CD4-positive, alpha-beta T cell treated with Interleukin-1 beta for 1 hour (primary cell): ENCODE measurements around the gene OR2T1.
"Not testable (repeated sequence)": the region's sequence is repeated elsewhere in the genome, so short reads cannot be mapped to it uniquely, and the experiment has no call there.

ENCODE experiments used
- DNase-seq, 2 donors: peaks; one replicate each; pipeline ENCODE4 v3.0.0-alpha.2; 2020 to 2022

Gene OR2T1

GRCh38 chr1:248402748-248403147 is at the start of gene OR2T1:
OR2T1 (plus strand) TSS chr1:248403048; CDS start chr1:248406148, 3,100 bp downstream.
- DNase-seq: no peak

GRCh38 chr1:248359415-248359814 is 43.4 kb upstream of the OR2T1 start:
- no peak for DNase-seq

GRCh38 chr1:248361121-248361715 is 41.6 kb upstream of the OR2T1 start, which contains the start of gene OR2T4:
OR2T4 (plus strand) TSS chr1:248361665; CDS start chr1:248361665, 0 bp downstream.
- DNase-seq: no peak

- no peak for DNase-seq
These were observed 36.2 kb upstream of the OR2T1 start for GRCh38 chr1:248366609-248367008.

- no peak for DNase-seq
These were observed 30.5 kb upstream of the OR2T1 start for GRCh38 chr1:248372394-248372793.

- no peak for DNase-seq
These were observed 29.1 kb upstream of the OR2T1 start for GRCh38 chr1:248373761-248374160.

GRCh38 chr1:248375446-248375845 is 27.4 kb upstream of the OR2T1 start, which contains the start of gene OR2T6:
OR2T6 (plus strand) TSS chr1:248375746; CDS start chr1:248387609, 11,863 bp downstream.
- no peak for DNase-seq

- DNase-seq: no peak
These were observed 25.9 kb upstream of the OR2T1 start for GRCh38 chr1:248376916-248377315.

GRCh38 chr1:248380854-248381253 is 22.0 kb upstream of the OR2T1 start:
- DNase-seq: no peak

- DNase-seq: no peak
These were observed 14.4 kb upstream of the OR2T1 start for GRCh38 chr1:248388426-248388825.

GRCh38 chr1:248393050-248393449 is 9.8 kb upstream of the OR2T1 start:
- no peak for DNase-seq

- DNase-seq: no peak
These were observed 1.2 kb downstream of the OR2T1 start for GRCh38 chr1:248404024-248404423.

GRCh38 chr1:248406721-248407692 is 4.2 kb downstream of the OR2T1 start:
- DNase-seq: no peak

- DNase-seq: no peak
These were observed 13.4 kb downstream of the OR2T1 start for GRCh38 chr1:248416226-248416625.

GRCh38 chr1:248417854-248418253 is 15.0 kb downstream of the OR2T1 start:
- DNase-seq: no peak

- DNase-seq: no peak
These were observed 18.5 kb downstream of the OR2T1 start for GRCh38 chr1:248421384-248421783.

- not testable (repeated sequence) for DNase-seq
These were observed 24.8 kb downstream of the OR2T1 start for GRCh38 chr1:248427526-248428191.

- DNase-seq: not testable (repeated sequence)
These were observed 25.3 kb downstream of the OR2T1 start for GRCh38 chr1:248428192-248428533.

- not testable (repeated sequence) for DNase-seq
These were observed 28.8 kb downstream of the OR2T1 start for GRCh38 chr1:248431683-248432082.

- DNase-seq: not testable (repeated sequence)
These were observed 29.4 kb downstream of the OR2T1 start for GRCh38 chr1:248432201-248432600.

- DNase-seq: not testable (repeated sequence)
These were observed 31.1 kb downstream of the OR2T1 start for GRCh38 chr1:248433811-248434415.

- not testable (repeated sequence) for DNase-seq
These were observed 32.1 kb downstream of the OR2T1 start for GRCh38 chr1:248434913-248435312.

- DNase-seq: not testable (repeated sequence)
These were observed 33.5 kb downstream of the OR2T1 start for GRCh38 chr1:248436303-248436702.
